ENCODE measurements around the gene CHD3. TPM values are rescaled to one million over a fixed set of nuclear protein-coding genes. Genes with fewer than 3 reads are reported as not detected.

CHD3 gene
- total and polyA plus RNA-seq, 10 of the 15 experiments (the other 5 are each of a cell fraction or from before 2014, with no cell fraction given): 1.4 to 86.8 (median 39.1) TPM

DNA sequence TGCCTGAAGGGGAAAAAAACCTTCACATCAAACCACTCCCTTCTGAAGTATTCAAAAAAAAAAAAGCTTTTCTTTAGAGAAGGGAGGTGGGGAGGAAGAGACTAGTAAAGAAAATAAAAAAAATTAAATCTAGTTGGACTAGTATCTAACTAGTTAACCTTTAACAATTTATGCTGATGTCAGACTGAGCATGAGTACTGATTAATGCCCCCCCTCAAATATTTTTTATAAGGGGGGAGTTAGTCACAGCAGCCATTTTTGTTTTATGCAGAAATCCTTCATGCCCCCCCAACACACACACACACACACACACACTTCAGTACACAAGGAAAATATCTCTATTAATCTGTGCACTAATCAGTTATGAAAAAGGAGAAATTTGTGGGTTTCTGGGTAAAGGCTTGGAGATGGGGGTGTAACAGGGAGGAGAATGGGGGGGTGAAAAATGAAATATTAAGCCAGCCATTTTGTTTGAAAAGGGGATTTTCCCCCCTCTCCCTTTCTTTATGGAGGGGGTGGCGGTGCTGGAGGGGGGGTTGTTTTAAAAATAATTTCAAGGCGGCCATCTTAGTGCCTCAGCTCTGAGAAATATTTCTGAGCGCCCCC, 4.7 kb upstream of the CHD3 start (continued):
- TF ChIP-seq, protein P1, sequence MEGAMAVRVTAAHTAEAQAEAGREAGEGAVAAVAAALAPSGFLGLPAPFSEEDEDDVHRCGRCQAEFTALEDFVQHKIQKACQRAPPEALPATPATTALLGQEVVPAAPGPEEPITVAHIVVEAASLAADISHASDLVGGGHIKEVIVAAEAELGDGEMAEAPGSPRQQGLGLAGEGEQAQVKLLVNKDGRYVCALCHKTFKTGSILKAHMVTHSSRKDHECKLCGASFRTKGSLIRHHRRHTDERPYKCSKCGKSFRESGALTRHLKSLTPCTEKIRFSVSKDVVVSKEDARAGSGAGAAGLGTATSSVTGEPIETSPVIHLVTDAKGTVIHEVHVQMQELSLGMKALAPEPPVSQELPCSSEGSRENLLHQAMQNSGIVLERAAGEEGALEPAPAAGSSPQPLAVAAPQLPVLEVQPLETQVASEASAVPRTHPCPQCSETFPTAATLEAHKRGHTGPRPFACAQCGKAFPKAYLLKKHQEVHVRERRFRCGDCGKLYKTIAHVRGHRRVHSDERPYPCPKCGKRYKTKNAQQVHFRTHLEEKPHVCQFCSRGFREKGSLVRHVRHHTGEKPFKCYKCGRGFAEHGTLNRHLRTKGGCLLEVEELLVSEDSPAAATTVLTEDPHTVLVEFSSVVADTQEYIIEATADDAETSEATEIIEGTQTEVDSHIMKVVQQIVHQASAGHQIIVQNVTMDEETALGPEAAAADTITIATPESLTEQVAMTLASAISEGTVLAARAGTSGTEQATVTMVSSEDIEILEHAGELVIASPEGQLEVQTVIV (IDR thresholded peaks at IDR 0.05; ENCODE audit: borderline replicate concordance, partially characterized antibody): no peak
- no peak for TF ChIP-seq MYB (IDR thresholded peaks at IDR 0.05; ENCODE audit: borderline replicate concordance, low read depth, low read length)
- no peak for TF ChIP-seq EED (IDR thresholded peaks at IDR 0.05; ENCODE audit: low read depth)
- no peak for TF ChIP-seq ASH2L (IDR thresholded peaks at IDR 0.05; ENCODE audit: borderline replicate concordance, low read depth)
- peak; percentile 51; the same call in 1 of the 2 replicates for TF ChIP-seq ATF7 (IDR thresholded peaks at IDR 0.05; ENCODE audit: low read depth)
- TF ChIP-seq, protein P2, sequence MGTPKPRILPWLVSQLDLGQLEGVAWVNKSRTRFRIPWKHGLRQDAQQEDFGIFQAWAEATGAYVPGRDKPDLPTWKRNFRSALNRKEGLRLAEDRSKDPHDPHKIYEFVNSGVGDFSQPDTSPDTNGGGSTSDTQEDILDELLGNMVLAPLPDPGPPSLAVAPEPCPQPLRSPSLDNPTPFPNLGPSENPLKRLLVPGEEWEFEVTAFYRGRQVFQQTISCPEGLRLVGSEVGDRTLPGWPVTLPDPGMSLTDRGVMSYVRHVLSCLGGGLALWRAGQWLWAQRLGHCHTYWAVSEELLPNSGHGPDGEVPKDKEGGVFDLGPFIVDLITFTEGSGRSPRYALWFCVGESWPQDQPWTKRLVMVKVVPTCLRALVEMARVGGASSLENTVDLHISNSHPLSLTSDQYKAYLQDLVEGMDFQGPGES (IDR thresholded peaks at IDR 0.05): no peak
- no peak for TF ChIP-seq CBX3 (IDR thresholded peaks at IDR 0.05; ENCODE audit: borderline replicate concordance, low read depth)
- TF ChIP-seq SUZ12 (IDR thresholded peaks at IDR 0.05; ENCODE audit: unreplicated experiment): no peak
- no peak for TF ChIP-seq STAT3 (IDR thresholded peaks at IDR 0.05; ENCODE audit: low read depth, low read length)
- TF ChIP-seq, protein P3, sequence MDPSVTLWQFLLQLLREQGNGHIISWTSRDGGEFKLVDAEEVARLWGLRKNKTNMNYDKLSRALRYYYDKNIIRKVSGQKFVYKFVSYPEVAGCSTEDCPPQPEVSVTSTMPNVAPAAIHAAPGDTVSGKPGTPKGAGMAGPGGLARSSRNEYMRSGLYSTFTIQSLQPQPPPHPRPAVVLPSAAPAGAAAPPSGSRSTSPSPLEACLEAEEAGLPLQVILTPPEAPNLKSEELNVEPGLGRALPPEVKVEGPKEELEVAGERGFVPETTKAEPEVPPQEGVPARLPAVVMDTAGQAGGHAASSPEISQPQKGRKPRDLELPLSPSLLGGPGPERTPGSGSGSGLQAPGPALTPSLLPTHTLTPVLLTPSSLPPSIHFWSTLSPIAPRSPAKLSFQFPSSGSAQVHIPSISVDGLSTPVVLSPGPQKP (IDR thresholded peaks at IDR 0.05; ENCODE audit: low read depth, low read length): no peak
- TF ChIP-seq CEBPB (IDR thresholded peaks at IDR 0.05; ENCODE audit: borderline replicate concordance in 1 of 2, low read depth in 2 of 2, low read length in 2 of 2): no peak
- TF ChIP-seq PAX5 (IDR thresholded peaks at IDR 0.05; ENCODE audit: borderline replicate concordance, low read depth, low read length): no peak
- peak; percentile 95 for TF ChIP-seq YY1 (IDR thresholded peaks at IDR 0.05; ENCODE audit: low read depth, low read length)
- no peak for TF ChIP-seq RAD21 (IDR thresholded peaks at IDR 0.05; ENCODE audit: insufficient read depth, low read depth, low read length)
- TF ChIP-seq, protein P4, sequence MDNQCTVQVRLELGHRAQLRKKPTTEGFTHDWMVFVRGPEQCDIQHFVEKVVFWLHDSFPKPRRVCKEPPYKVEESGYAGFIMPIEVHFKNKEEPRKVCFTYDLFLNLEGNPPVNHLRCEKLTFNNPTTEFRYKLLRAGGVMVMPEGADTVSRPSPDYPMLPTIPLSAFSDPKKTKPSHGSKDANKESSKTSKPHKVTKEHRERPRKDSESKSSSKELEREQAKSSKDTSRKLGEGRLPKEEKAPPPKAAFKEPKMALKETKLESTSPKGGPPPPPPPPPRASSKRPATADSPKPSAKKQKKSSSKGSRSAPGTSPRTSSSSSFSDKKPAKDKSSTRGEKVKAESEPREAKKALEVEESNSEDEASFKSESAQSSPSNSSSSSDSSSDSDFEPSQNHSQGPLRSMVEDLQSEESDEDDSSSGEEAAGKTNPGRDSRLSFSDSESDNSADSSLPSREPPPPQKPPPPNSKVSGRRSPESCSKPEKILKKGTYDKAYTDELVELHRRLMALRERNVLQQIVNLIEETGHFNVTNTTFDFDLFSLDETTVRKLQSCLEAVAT (IDR thresholded peaks at IDR 0.05): peak; percentile 61; the same call in 1 of the 2 replicates
- no peak for TF ChIP-seq NFYA (IDR thresholded peaks at IDR 0.05; ENCODE audit: borderline replicate concordance, low read depth, low read length)
- TF ChIP-seq ZNF207 (IDR thresholded peaks at IDR 0.05; ENCODE audit: borderline replicate concordance): 0 out of 2 replicates have a peak, but pooled peaks have one; percentile 33
- no peak for TF ChIP-seq HDAC6 (IDR thresholded peaks at IDR 0.05; ENCODE audit: unreplicated experiment)
- TF ChIP-seq RAD51 (IDR thresholded peaks at IDR 0.05): peak; percentile 43; the same call in 1 of the 2 replicates
- peak; percentile 39; the same call in 1 of the 2 replicates for TF ChIP-seq RB1 (IDR thresholded peaks at IDR 0.05; ENCODE audit: borderline replicate concordance)
- peak; percentile 36; the same call in 1 of the 2 replicates for TF ChIP-seq MEF2A (IDR thresholded peaks at IDR 0.05; ENCODE audit: insufficient read depth, low read depth, low read length)
- no peak for TF ChIP-seq NR2C2 (IDR thresholded peaks at IDR 0.05; ENCODE audit: borderline replicate concordance, control insufficient read depth, insufficient read length, low read depth)
- no peak for TF ChIP-seq NFIC (IDR thresholded peaks at IDR 0.05; ENCODE audit: low read depth, low read length)
- TF ChIP-seq NBN (IDR thresholded peaks at IDR 0.05): peak; percentile 78

Measured in GM12878 (cell line).